KMS-11 (cell line): ENCODE data around the gene C1orf21.
A peak's percentile ranks its signal among the peaks of the same experiment; 100 is the strongest.

Source experiments
- H2AFZ ChIP-seq: fragments of 200-600 bp; sonication (generic); 2 replicates; pipeline ENCODE4 v1.6.1; 2016; ENCODE audit warnings: antibody characterized with exemption, mixed run types, low read depth
- H3K27ac ChIP-seq: fragments of 200-600 bp; sonication (generic); 2 replicates; pipeline ENCODE4 v1.6.1; 2016; ENCODE audit warnings: mild to moderate bottlenecking, mixed run types
- H3K27me3 ChIP-seq: fragments of 200-600 bp; sonication (generic); 2 replicates; pipeline ENCODE4 v1.6.1; 2017; ENCODE audit warnings: mild to moderate bottlenecking, low read depth, mixed run types, moderate library complexity; ENCODE audit not compliant: insufficient read depth
- H3K36me3 ChIP-seq: fragments of 200-600 bp; sonication (generic); 2 replicates; pipeline ENCODE4 v1.6.1; 2017; ENCODE audit warnings: mild to moderate bottlenecking, mixed run types; ENCODE audit not compliant: insufficient read depth
- H3K4me1 ChIP-seq: fragments of 200-600 bp; sonication (generic); 2 replicates; pipeline ENCODE4 v1.6.1; 2016; ENCODE audit warnings: mild to moderate bottlenecking, low read depth, mixed run types; ENCODE audit not compliant: poor library complexity, severe bottlenecking
- H3K4me2 ChIP-seq: fragments of 200-600 bp; sonication (generic); 2 replicates; pipeline ENCODE4 v1.7.0; 2016; ENCODE audit warnings: mild to moderate bottlenecking, mixed run types
- H3K4me3 ChIP-seq: fragments of 200-600 bp; sonication (generic); IDR thresholded peaks from 2 replicates; pipeline ENCODE4 v1.6.1; 2017; ENCODE audit warnings: low read depth, low read length, mixed read lengths; ENCODE audit not compliant: insufficient read depth
- H3K79me2 ChIP-seq: fragments of 200-600 bp; sonication (generic); 2 replicates; pipeline ENCODE4 v1.6.1; 2016; ENCODE audit warnings: low read depth, mixed run types; ENCODE audit not compliant: insufficient read depth
- H3K9ac ChIP-seq: fragments of 200-600 bp; sonication (generic); 2 replicates; pipeline ENCODE4 v1.6.1; 2016; ENCODE audit warnings: mild to moderate bottlenecking, mixed run types
- H4K20me1 ChIP-seq: fragments of 200-600 bp; sonication (generic); 2 replicates; pipeline ENCODE4 v1.6.1; 2016; ENCODE audit warnings: mild to moderate bottlenecking, mixed run types; ENCODE audit not compliant: insufficient read depth
- TF ChIP-seq, protein P1 (sequence below): fragments of 200-600 bp; sonication (generic); conservative IDR thresholded peaks from 2 replicates; pipeline ENCODE4 v1.6.1; 2017; ENCODE audit warnings: low read depth, mild to moderate bottlenecking, antibody characterized with exemption, low read length, moderate library complexity, mixed read lengths

Gene C1orf21

DNA sequence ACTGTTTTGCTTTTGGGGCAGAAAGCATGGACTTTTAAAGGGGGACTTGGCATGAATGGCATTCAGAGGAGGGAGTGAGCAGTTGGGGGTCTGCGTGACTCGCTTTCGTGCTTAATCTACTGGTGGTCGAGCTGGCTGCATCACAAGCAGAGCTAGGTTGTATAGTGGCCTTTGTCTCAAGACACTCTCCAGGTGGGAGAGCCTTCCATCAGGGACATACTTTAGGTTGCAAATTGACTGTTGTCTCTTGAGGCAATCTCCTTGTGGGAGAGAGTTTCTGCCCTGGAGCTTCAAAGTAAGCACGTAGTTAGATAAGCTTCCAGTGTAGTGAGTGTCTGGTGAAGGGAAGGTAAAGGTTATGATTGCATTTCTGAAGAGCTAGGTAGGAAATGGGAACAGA, 93.9 kb downstream of the C1orf21 start:
- H3K9ac ChIP-seq, result no peak overlapping the region
- no peak overlapping the region for H3K27ac ChIP-seq
- no peaks in the 10 kb centered on the region; the same call in 1 of the 2 replicates for H3K36me3 ChIP-seq
- peaks cover 23% of the 10 kb centered on the region for H3K4me1 ChIP-seq
- H3K79me2 ChIP-seq, result no peaks in the 10 kb centered on the region
- TF ChIP-seq, protein P1, sequence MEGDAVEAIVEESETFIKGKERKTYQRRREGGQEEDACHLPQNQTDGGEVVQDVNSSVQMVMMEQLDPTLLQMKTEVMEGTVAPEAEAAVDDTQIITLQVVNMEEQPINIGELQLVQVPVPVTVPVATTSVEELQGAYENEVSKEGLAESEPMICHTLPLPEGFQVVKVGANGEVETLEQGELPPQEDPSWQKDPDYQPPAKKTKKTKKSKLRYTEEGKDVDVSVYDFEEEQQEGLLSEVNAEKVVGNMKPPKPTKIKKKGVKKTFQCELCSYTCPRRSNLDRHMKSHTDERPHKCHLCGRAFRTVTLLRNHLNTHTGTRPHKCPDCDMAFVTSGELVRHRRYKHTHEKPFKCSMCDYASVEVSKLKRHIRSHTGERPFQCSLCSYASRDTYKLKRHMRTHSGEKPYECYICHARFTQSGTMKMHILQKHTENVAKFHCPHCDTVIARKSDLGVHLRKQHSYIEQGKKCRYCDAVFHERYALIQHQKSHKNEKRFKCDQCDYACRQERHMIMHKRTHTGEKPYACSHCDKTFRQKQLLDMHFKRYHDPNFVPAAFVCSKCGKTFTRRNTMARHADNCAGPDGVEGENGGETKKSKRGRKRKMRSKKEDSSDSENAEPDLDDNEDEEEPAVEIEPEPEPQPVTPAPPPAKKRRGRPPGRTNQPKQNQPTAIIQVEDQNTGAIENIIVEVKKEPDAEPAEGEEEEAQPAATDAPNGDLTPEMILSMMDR, result no peak
- H2AFZ ChIP-seq, result no peak overlapping the region
- no peaks in the 10 kb centered on the region for H4K20me1 ChIP-seq
- no peak overlapping the region for H3K4me2 ChIP-seq
- no peaks in the 10 kb centered on the region for H3K27me3 ChIP-seq
- no peak overlapping the region for H3K4me3 ChIP-seq

DNA sequence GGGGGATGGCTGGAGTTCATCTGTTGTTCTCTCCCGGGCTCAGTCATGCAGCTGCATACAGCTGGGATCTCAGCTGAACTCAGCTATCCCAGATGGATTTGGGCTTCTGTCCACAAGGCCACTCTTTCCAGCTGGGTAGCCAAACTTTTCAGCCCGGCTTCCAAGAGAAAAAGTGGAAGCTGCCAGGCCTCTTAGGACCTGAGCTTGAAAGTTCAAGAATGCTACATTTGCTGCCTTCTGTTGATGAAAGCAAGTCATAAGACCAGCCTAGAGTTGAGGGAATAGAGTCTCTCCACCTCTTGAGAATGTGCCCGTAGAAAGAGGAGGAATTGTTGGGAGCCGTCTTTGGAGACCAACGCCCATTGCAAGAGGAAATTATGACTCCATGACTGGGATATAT, 95.3 kb downstream of the C1orf21 start:
- H3K79me2 ChIP-seq, result no peaks in the 10 kb centered on the region
- no peak overlapping the region for H2AFZ ChIP-seq
- no peak overlapping the region for H3K4me3 ChIP-seq
- H3K4me2 ChIP-seq, result peak overlapping the region; percentile 39
- H4K20me1 ChIP-seq, result no peaks in the 10 kb centered on the region
- H3K27me3 ChIP-seq, result no peaks in the 10 kb centered on the region
- peaks cover 23% of the 10 kb centered on the region for H3K4me1 ChIP-seq
- H3K27ac ChIP-seq, result no peak overlapping the region
- TF ChIP-seq, protein P1, result no peak
- no peak overlapping the region for H3K9ac ChIP-seq
- no peaks in the 10 kb centered on the region; the same call in 1 of the 2 replicates for H3K36me3 ChIP-seq

DNA sequence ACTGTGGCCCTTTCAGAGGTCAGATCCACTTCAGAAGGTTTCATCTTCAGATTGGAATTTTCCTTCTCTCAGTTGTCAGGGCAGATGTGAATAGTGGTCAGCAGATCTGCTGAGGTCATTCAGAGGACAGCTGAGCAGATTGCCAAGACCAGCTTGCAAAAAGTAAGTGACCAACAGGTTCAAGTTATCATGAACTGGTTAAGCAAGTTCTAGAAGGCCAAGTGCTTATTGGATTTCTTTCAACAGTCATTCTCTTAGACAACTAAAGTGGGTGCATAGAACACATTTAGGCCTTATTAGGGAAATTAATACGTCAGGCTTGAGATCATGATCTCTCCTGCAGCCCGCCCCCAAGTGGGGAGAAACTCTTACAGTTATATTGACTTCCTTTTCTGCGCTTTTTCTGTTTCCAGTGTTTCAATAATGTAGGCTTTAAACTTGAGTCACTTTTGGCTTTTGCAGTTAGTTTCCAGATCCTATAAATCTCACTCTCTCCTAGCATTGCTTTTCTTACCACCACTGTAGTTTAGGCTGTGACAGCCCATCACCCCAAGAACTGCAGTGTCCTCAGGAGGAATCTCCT, 96.4 kb downstream of the C1orf21 start:
- Histone ChIP-seq H3K4me1 (peaks cover 23% of the 10 kb centered on the region), H2AFZ (no peak overlapping the region), H3K79me2 (peaks cover 5% of the 10 kb centered on the region; the same call in 1 of the 2 replicates), H3K36me3 (no peaks in the 10 kb centered on the region; the same call in 1 of the 2 replicates), H4K20me1 (no peaks in the 10 kb centered on the region), H3K27me3 (no peaks in the 10 kb centered on the region), H3K9ac (no peak overlapping the region), H3K27ac (peak overlapping the region; percentile 29; the same call in 1 of the 2 replicates), H3K4me2 (peak overlapping the region; percentile 39), H3K4me3 (no peak overlapping the region)
- TF ChIP-seq, protein P1, result no peak; the same call in 1 of the 2 replicates

DNA sequence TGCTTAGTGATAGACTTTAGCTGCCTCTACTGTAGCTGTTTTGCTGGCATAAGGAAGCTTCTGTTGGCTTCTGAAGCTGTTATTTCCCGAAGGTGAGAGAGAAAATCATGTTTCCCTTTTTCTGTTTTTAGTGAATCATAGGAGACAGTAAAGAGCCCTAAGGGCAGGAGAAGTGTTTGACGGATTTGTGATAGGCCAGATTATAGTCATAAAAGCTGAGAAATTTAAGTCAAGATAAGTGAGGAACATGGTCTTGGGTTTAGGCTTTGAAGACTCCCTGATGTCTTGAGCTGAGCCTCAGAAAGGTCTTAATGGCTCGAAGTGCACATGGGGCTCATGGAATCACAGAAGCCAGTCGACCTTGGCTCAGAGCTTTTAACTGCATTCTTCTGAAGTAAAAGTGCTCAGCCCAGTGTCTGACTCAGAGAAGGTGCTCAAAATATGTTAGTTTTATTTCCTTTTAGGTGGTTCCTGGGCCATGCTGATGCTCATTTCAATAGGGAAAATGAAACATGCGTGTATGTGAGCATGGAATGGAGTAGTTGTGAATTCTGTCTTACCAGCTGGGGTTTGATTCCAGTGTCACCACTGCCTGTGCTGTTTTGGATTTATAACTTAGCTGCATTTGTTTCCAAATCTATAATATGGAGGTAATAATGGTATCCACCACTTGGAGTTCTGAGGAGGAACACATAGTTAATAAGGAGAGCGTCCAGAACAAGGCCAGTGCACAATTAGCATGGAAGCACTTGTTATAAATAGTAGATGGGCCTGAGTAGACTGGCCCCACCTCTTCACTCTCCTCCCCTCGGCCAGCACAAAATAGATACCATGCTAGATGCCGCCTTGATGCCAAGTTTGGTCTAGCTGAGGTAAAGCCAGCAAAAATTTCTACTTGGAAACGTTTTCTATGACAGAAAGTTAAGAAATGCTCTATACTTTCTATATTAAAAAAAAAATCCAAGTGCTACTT, 99.2 kb downstream of the C1orf21 start:
- H2AFZ ChIP-seq, result no peak overlapping the region
- H3K4me2 ChIP-seq, result no peak overlapping the region

More for the DNA sequence above, 99.2 kb downstream of the C1orf21 start:
- Histone ChIP-seq H3K4me1 (peaks cover 44% of the 10 kb centered on the region), H4K20me1 (no peaks in the 10 kb centered on the region), H3K4me3 (no peak overlapping the region), H3K27me3 (no peaks in the 10 kb centered on the region), H3K79me2 (peaks cover 16% of the 10 kb centered on the region; the same call in 1 of the 2 replicates), H3K9ac (no peak overlapping the region), H3K36me3 (no peaks in the 10 kb centered on the region), H3K27ac (no peak overlapping the region)
- TF ChIP-seq, protein P1, result no peak
